ENCODE data around the gene SYNE2.

Gene SYNE2

DNA sequence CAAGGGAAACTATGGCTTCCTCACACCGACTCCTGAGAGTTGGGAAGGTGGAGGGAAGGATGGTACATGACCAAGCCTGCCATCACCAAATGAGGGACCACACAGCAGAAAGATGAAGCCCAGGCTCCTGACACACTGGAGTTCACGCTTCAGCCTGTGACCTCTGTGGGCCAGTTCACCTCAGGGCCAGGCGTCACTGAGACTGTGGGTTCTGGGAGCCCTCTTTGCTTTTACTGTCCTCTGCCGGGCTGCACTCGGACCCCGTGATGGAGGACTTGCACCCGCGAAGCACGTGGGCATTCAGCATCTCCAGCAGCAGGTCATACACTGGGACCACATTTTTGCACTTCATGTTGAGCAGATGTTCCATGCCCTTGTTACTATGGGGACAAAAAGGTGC lies 380.1 kb downstream of the SYNE2 start:
- no peak for FAIRE-seq

DNA sequence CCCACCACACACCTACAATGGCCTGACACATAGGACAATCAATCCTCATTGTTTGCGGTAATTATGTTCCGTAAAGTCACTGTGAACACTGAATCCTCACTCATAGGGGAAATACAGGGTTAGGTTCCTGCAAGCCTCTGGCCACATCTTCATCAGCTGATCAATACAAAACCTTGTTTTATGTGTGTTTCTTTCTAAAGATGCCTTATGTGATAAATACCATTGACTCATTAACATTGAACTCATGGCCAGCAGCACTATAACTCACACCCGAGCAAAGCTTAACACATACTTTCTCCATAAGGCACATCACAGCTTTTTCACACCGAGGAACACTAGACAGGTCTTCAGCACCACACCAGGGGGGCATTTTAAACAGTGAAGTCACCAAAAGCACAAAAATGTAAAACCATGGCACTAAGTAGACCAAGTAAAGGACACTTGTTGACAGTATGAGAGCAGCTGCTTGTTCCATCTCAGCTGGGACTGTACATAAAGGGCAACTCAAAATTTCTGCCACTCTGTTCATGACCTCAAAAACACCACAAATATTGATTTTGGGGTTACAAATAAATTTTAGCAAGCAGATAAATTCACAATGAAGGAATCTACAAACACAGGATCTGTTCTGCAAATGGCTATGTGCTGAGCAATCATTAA lies 380.9 kb downstream of the SYNE2 start:
- no peak for FAIRE-seq

- no peak for FAIRE-seq
These were observed 382.3 kb downstream of the SYNE2 start for GRCh38 chr14:64234877-64235651.

- no peak for FAIRE-seq
These were observed 383.1 kb downstream of the SYNE2 start for GRCh38 chr14:64235652-64236640.

DNA sequence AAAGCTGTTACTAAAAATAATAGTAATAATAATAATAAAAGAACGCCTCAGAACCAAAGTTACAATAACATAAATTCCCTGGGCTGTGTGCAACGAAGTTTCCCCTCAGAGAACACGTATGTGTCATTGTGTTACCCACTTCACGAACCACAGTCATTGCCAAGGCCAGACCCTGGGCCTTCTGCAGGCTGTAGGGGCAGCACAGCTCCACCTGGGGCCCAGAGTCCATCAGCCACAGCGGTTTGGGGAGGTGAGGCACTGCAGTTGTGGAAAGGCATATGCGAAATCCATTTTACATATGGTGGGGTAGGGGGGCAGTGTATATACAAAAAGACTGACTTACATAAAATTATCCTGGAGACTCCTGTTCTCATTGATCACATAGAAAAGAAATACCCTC lies 385.2 kb downstream of the SYNE2 start:
- no peak for FAIRE-seq

DNA sequence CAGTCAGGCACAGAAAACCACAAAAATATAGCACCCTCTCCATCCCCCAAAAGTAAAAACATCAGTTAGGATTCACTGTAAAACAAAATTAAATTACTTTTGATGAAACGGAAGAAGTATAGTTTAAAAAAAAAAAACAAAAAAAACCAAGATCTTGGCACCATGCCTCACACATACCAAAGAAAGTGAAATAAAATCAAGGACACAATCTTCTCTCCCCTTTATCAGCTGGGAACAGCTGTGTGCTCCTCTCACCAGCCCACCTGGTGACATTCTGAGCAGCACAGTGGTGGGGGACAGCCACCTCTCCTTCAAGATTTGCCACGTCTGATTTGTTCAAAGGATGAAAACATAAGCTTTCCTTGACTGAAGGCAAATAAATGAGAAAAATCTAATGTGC lies 385.8 kb downstream of the SYNE2 start:
- no peak for FAIRE-seq

DNA sequence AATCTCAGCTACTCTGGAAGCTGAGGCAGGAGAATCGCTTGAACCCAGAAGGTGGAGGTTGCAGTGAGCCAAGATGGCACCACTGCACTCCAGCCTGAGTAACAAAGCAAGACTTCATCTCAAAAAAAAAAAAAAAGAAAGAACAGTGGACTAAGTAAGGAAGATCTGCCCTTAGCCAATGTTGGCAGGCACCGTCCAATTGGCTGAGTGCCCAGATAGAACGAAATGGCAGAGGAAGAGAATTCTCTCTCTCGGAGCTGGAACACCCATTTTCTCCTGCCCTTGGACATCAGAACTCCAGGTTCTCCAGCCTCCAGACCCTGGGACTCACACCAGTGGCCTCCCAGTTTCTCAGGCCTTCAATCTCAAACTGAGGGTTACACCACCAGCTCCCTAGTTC lies 391.5 kb downstream of the SYNE2 start:
- FAIRE-seq, result no peak

DNA sequence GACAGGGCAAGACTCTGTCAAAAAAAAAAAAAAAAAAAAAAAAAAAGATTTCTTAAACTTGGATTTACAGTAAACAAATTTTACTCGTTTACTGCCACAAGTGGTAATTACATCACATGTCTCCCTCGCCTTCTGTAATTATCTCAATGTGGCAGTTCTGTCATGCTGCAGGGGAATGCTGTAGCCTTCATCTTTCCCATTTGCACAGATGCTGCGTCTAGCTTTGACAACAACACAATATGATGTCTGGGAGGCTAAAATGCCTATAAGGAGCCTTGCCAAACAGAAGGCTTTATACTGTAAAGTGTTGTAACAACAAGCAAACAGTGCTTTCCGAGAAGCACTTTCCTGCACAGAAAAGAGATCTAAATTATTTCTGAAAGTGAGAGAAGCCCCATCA lies 392.7 kb downstream of the SYNE2 start:
- FAIRE-seq, result no peak

DNA sequence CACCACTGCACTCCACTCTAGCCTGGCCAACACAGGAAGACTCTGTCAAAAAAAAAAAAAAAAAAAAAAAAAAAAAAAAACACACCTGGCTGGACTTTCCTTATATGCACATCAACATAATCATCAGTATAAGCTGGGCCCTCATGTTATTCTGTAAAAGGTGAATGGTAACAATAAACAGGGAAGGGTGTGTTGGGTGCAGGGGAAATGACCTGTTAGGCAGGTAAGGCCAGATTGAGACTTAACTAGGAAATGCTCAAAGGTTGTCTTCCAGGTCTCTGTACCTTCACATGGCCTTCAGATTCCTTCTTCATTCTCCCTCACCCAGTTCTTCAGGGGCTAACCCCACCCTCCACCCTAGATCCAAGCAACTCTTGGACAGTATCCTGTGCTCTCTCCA lies 393.9 kb downstream of the SYNE2 start:
- no peak for FAIRE-seq

DNA sequence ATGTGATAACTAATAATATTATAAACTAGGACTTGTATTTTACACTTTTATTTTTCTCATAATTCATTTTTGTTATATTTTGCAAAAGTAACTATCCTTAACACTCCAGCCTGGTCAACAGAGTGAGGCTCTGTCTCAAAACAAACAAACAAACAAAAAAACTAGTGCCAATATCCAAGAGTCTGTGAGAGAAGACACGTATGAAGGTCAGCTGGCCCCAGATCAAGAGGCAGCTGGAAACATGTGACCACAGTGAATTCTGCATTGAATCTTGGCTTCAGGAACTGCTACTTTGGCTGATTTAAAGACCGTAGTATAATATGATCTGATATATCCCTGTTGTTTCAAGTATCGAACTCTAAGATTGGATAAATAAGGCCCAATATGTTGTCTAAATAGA lies 394.4 kb downstream of the SYNE2 start:
- FAIRE-seq, result no peak

- no peak for FAIRE-seq
These were observed 395.9 kb downstream of the SYNE2 start for GRCh38 chr14:64248689-64249088.

DNA sequence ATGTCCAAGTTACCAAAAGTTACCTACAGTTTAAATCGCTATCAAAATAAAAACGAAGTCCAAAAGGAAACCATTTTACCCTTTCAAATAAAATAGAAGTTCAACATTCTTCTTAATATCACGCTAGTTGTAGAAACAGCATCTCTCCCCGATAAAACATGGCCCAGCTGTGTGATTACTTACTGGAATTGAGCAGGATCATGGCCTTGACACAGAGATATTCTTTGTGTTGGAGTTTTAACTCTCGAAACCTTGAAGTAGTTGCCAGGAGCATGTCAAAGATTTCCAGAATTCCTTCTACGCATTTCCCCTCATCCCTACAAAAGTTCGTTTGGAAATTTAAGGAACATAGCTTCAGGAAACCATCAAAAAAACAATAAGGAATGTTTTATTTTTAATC lies 396.6 kb downstream of the SYNE2 start:
- no peak for FAIRE-seq

GRCh38 chr14:64253672-64254071 lies 400.9 kb downstream of the SYNE2 start:
- no peak for FAIRE-seq

- FAIRE-seq, result no peak
These were observed 403.0 kb downstream of the SYNE2 start for GRCh38 chr14:64255756-64256155.

- FAIRE-seq, result no peak
These were observed 407.6 kb downstream of the SYNE2 start for GRCh38 chr14:64260418-64260817.

- no peak for FAIRE-seq
These were observed 412.4 kb downstream of the SYNE2 start for GRCh38 chr14:64265222-64265621.

DNA sequence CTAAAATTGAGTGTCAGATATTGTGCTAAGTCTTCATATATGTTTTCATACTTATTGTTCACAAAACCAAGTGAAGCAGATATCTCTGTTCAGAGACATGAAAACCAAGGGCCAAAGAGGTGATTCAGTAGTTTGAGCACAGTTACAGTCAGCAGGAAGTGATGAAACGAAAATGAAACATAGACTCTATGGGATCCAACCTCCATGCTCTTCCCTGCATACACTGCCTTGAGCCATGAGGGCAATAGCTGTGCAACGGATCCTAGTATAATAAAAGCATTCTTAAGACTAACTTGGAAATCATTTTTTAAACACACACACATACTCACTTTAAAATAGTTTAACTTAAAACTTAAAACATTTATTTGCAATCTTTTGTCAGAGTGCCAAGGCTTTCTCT lies 413.4 kb downstream of the SYNE2 start:
- FAIRE-seq, result no peak

- no peak for FAIRE-seq
These were observed 419.2 kb downstream of the SYNE2 start for GRCh38 chr14:64272019-64272418.

Data from TTC549 (cell line).